SK-N-SH (cell line): Measurements from ENCODE around the gene AGRN.

Experiments
- GABPA ChIP-seq: IDR thresholded peaks from 2 replicates; pipeline ENCODE4 v1.4.0; 2012; ENCODE audit warnings: low read depth, mild to moderate bottlenecking
- POLR2AphosphoS5 ChIP-seq: IDR thresholded peaks from 2 replicates; pipeline ENCODE4 v1.6.1; 2012; ENCODE audit warnings: low read depth, low read length

DNA sequence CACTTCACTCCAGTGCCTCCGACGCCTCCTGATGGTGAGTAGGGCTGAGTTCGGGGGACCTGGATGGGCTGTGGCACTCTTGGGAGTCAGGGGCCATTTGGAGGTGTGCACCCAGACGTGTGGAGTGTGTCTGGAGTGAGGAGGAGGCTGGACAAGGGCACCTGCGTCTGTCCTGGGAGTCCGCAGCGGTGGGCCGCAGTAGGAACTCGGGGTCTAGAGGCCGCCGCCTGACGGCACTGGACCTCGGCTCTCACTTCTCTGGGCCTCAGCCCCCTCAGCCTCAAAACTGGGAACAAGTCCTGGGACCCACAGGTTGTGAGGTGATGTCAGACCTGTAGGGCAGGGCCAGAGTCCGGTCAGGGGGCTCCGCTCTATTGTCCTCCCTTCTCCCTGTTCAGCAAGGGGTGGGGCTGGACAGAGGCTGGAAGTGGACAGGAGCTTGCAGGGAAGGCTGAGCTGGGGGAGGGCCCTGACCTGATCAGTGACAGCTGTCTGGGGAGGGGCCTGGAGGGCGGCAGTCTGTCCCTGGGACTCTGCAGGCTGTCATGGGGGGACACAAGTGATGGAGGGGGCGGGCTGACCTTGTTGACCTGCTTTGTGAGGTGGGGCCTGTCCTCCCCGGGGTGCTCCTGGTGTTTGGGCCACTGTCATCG, 15.5 kb downstream of the AGRN start:
- TF ChIP-seq GABPA (no peak), POLR2AphosphoS5 (no peak)
